Caco-2 (cell line): ENCODE measurements around the gene QRFP. TPM values are rescaled to one million over a fixed set of nuclear protein-coding genes. Genes with fewer than 3 reads are reported as not detected.

Experiments used
- BruUV-seq: library from RNA; stranded (reverse); fragments of 400-500 nt; replicated peaks from 2 replicates; lab custom pipeline; 2021; lab: Mats Ljungman, UMichigan
- CTCF ChIA-PET: fragments of 300-600 bp; sonication (Branson Sonifier 250); formaldehyde crosslinking; loops from one replicate; lab custom pipeline; 2022; ENCODE audit warnings: antibody characterized with exemption; lab: Charles Lee
- POLR2A ChIA-PET: fragments of 300-600 bp; sonication (Branson Sonifier 250); formaldehyde crosslinking; loops from one replicate; lab custom pipeline; 2022; ENCODE audit warnings: antibody characterized with exemption; lab: Charles Lee
- DNase-seq, 2 experiments: peaks; one replicate each; pipeline versions ENCODE4 v3.0.0 to v3.0.0-alpha.2; 2020 to 2022
- H3K27me3 ChIP-seq: replicated peaks from 2 replicates; pipeline ENCODE4 v1.6.0; 2011; ENCODE audit warnings: low read length; ENCODE audit not compliant: control insufficient read depth, insufficient read depth
- H3K36me3 ChIP-seq: 2 replicates; pipeline ENCODE4 v1.5.1; 2011; ENCODE audit warnings: low read length; ENCODE audit not compliant: control insufficient read depth, insufficient read depth
- H3K4me1 ChIP-seq: fragments of 250-450 bp; sonication (Bioruptor Pico); 2 replicates; pipeline ENCODE4 v1.5.1; 2020; ENCODE audit warnings: mild to moderate bottlenecking
- H3K4me3 ChIP-seq: 2 replicates; pipeline ENCODE4 v1.5.1; 2011; ENCODE audit warnings: low read depth, mild to moderate bottlenecking, control low read depth, low read length
- H3K9me3 ChIP-seq: fragments of 250-450 bp; sonication (Bioruptor Pico); 2 replicates; pipeline ENCODE4 v1.5.1; 2020; ENCODE audit warnings: mild to moderate bottlenecking, moderate library complexity
- H3K27ac Mint-ChIP-seq: one replicate; pipeline ENCODE4 v1.8.0; 2022; ENCODE audit warnings: mixed read lengths; ENCODE audit not compliant: unreplicated experiment
- H3K27me3 Mint-ChIP-seq: one replicate; pipeline ENCODE4 v1.8.0; 2022; ENCODE audit warnings: mixed read lengths; ENCODE audit not compliant: insufficient read depth, unreplicated experiment
- H3K36me3 Mint-ChIP-seq: one replicate; pipeline ENCODE4 v1.8.0; 2022; ENCODE audit warnings: mild to moderate bottlenecking, mixed read lengths; ENCODE audit not compliant: insufficient read depth, unreplicated experiment
- H3K4me1 Mint-ChIP-seq: one replicate; pipeline ENCODE4 v1.8.0; 2022; ENCODE audit warnings: low read depth, mixed read lengths; ENCODE audit not compliant: unreplicated experiment
- H3K4me3 Mint-ChIP-seq: one replicate; pipeline ENCODE4 v1.8.0; 2022; ENCODE audit warnings: mild to moderate bottlenecking, moderate library complexity, mixed read lengths; ENCODE audit not compliant: unreplicated experiment
- H3K9me3 Mint-ChIP-seq: one replicate; pipeline ENCODE4 v1.8.0; 2022; ENCODE audit warnings: mixed read lengths; ENCODE audit not compliant: unreplicated experiment
- intact Hi-C: fragments of 100-400 bp; cut with micrococcal nuclease; formaldehyde crosslinking; loops from one replicate; pipeline ENCODE4 v1.10.0; 2022; ENCODE audit not compliant: unreplicated experiment
- total RNA-seq: library from RNA; stranded (reverse); gene quantifications from 2 replicates; pipeline ENCODE4 v1.2.3, GENCODE V29; 2022
- TF ChIP-seq, protein P1 (sequence below), 2 experiments: fragments of 200-600 bp in 1 of 2; IDR thresholded peaks; 1 replicate in 1 of 2; 2 replicates in 1 of 2; pipeline versions ENCODE4 v1.5.1 to v1.8.0; 2011 to 2022; ENCODE audit warnings: antibody characterized with exemption in 1 of 2, control low read depth in 1 of 2, inconsistent platforms in 1 of 2, low read depth in 1 of 2, low read length in 1 of 2, mild to moderate bottlenecking in 1 of 2, moderate library complexity in 1 of 2; ENCODE audit not compliant: insufficient read depth in 1 of 2, severe bottlenecking in 1 of 2, unreplicated experiment in 1 of 2

Gene QRFP
- total RNA-seq, 1 experiment from 2014 or later, result not detected

DNA sequence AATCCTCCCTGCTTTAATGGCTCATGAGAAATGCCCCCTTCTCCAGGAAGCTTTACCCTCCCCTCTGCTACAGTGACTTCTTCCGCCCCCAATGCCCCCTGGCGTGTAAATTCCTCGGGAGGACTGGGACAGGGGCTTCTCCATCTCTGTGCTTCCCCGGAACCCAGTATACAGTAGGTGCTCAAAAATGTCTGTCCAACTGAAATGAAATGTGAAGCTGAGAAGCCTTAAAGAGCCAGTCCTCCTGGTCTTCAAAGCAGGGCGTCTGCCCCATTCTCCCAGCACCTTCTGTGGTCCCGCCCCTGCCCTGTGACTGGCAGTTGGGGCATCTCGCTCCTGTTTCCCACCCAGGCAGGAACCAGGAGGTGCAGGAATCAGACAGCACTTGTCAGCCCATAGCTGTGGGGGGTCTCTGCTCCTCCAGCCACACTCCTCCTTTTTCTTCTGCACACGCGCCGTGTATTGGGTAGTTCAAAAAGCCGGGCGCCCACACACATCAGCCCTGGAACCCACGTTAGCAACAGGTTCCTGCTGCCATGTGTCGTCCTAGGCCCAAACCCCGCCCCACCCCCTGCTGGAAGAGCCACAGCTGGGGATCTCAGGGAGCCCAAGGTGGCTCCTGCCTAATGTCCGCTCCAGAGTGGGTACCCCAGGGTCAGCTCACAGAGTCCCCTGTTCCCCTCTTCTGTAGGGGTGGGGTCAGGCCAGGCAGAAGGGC, 26.4 kb upstream of the QRFP start:
- Mint-ChIP-seq H3K27ac (no peak overlapping the region), H3K36me3 (no peaks in the 10 kb centered on the region), H3K27me3 (peaks cover 12% of the 10 kb centered on the region), H3K4me3 (no peak overlapping the region), H3K4me1 (no peaks in the 10 kb centered on the region), H3K9me3 (no peaks in the 10 kb centered on the region)
- H3K9me3 ChIP-seq, result no peaks in the 10 kb centered on the region
- intact Hi-C loops, result no loop called here
- ChIA-PET CTCF (no interaction called here), POLR2A (no interaction called here)
- H3K4me1 ChIP-seq, result no peaks in the 10 kb centered on the region
- no peak overlapping the region for H3K4me3 ChIP-seq
- BruUV-seq, result no TSS peak
- TF ChIP-seq, protein P1, sequence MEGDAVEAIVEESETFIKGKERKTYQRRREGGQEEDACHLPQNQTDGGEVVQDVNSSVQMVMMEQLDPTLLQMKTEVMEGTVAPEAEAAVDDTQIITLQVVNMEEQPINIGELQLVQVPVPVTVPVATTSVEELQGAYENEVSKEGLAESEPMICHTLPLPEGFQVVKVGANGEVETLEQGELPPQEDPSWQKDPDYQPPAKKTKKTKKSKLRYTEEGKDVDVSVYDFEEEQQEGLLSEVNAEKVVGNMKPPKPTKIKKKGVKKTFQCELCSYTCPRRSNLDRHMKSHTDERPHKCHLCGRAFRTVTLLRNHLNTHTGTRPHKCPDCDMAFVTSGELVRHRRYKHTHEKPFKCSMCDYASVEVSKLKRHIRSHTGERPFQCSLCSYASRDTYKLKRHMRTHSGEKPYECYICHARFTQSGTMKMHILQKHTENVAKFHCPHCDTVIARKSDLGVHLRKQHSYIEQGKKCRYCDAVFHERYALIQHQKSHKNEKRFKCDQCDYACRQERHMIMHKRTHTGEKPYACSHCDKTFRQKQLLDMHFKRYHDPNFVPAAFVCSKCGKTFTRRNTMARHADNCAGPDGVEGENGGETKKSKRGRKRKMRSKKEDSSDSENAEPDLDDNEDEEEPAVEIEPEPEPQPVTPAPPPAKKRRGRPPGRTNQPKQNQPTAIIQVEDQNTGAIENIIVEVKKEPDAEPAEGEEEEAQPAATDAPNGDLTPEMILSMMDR (IDR thresholded peaks at IDR 0.05; ENCODE audit: insufficient read depth in 1 of 2, low read depth in 1 of 2, low read length in 1 of 2, severe bottlenecking in 1 of 2, unreplicated experiment in 1 of 2), result no peak
- H3K27me3 ChIP-seq, result no peaks in the 10 kb centered on the region; the same call in 1 of the 2 replicates
- no peak for DNase-seq
- no peaks in the 10 kb centered on the region for H3K36me3 ChIP-seq

DNA sequence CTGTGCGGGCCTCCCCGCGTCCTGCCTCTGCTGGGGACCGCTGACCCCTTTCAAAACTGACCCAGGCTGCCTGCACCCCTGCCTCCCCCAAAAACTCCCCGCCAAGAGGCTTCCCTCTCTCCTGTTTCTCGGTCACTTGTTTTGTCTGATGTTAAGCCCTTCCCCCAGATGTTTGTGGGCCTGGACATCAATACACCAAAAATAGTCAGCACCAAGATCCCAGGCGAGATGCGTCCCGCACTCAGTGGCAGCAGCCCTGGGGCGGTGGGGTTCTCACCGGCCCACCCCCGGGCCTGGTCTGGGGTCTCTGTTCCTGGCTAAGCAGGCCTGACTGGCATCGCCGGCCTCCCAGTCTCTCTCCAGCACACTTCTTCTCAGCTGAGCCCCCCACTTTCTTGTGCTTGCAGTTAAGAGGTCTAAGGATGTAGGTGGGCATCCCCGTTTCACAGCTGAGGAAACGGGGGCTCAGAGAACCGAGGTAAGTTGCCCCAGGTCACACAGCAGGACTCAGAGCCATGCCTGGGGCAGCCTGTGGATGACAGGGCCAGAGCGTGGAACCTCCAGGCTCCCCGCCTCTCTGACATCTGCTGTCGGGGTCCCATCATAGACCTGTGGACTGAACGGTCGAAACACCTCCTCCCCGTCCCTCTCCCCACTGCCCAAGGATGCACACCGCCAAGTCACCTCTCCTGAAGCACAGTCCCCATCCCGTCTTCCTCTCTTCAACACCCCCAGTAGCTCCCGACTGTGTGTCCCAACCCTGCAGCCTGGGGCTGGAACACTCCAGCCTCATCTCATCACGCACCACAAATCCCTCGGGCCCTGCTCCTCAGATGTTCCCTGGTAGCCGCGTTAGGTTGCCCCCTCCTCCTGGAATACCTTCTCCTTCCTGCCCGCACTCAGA, 25.6 kb upstream of the QRFP start:
- H3K27me3 ChIP-seq, result no peaks in the 10 kb centered on the region; the same call in 1 of the 2 replicates
- no peak for DNase-seq
- BruUV-seq, result no TSS peak
- H3K4me3 Mint-ChIP-seq, result no peak overlapping the region
- H3K27ac Mint-ChIP-seq, result no peak overlapping the region
- H3K9me3 Mint-ChIP-seq, result no peaks in the 10 kb centered on the region
- no peaks in the 10 kb centered on the region for H3K36me3 ChIP-seq
- H3K4me3 ChIP-seq, result no peak overlapping the region
- no peaks in the 10 kb centered on the region for H3K36me3 Mint-ChIP-seq
- ChIA-PET CTCF (no interaction called here), POLR2A (no interaction called here)
- H3K4me1 ChIP-seq, result no peaks in the 10 kb centered on the region
- TF ChIP-seq, protein P1 (IDR thresholded peaks at IDR 0.05; ENCODE audit: insufficient read depth in 1 of 2, low read depth in 1 of 2, low read length in 1 of 2, severe bottlenecking in 1 of 2, unreplicated experiment in 1 of 2), result no peak
- intact Hi-C loops, result no loop called here
- H3K27me3 Mint-ChIP-seq, result peaks cover 12% of the 10 kb centered on the region
- H3K9me3 ChIP-seq, result no peaks in the 10 kb centered on the region
- H3K4me1 Mint-ChIP-seq, result no peaks in the 10 kb centered on the region

DNA sequence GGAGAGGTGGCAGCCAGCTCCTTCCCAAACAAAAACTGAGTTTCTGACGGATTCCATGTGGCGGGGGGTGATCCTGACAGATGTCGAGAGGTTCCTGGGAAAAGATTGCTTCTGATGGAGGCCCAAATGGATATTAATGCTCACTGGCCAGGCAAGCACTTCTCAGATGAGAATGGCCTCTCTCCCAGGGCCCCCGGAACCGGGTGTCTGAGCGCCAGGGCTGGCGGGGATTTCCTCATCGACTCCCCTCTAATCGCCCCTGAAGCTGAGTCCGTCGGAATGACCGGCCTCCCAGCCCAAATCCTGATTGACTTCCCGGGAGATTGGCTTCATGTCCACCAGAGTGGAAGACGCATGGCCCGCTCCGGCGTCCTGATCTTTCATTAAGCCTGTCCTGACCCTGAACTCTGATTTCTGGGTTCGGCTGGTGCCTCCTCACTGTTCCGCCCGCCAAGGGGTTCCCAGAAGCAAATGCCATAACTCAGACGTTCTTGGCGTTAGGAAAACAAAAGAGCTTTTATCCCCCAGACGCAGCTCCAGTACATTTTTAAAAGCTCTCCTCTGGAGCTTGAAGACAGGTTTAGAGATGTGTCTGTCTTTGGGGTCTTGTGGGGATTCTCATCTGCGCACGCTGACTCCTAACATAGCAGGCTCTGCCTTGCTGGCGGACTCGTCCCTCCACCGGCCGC, 24.8 kb upstream of the QRFP start:
- H3K4me1 Mint-ChIP-seq, result no peaks in the 10 kb centered on the region
- no peaks in the 10 kb centered on the region for H3K9me3 ChIP-seq
- intact Hi-C loops, result no loop called here
- no peak overlapping the region for H3K27ac Mint-ChIP-seq
- ChIA-PET POLR2A (no interaction called here), CTCF (no interaction called here)
- no TSS peak for BruUV-seq
- peaks cover 17% of the 10 kb centered on the region for H3K27me3 Mint-ChIP-seq
- no peaks in the 10 kb centered on the region for H3K9me3 Mint-ChIP-seq
- H3K4me1 ChIP-seq, result no peaks in the 10 kb centered on the region
- TF ChIP-seq, protein P1 (IDR thresholded peaks at IDR 0.05; ENCODE audit: insufficient read depth in 1 of 2, low read depth in 1 of 2, low read length in 1 of 2, severe bottlenecking in 1 of 2, unreplicated experiment in 1 of 2), result no peak
- no peak for DNase-seq
- no peaks in the 10 kb centered on the region for H3K36me3 ChIP-seq
- no peaks in the 10 kb centered on the region for H3K36me3 Mint-ChIP-seq
- no peak overlapping the region for H3K4me3 ChIP-seq
- no peaks in the 10 kb centered on the region; the same call in 1 of the 2 replicates for H3K27me3 ChIP-seq
- no peak overlapping the region for H3K4me3 Mint-ChIP-seq
